ENCODE results near the gene CD28. TPM values are rescaled to one million over a fixed set of nuclear protein-coding genes. Genes with fewer than 3 reads are reported as not detected.

The CD28 gene
- total RNA-seq (0.15 TPM in 1 of 2 replicates, not detected in the other), polyA plus RNA-seq (not detected in 2 replicates), polyA minus RNA-seq (0.04 TPM in 1 of 2 replicates, not detected in the other), Bru-seq, nascent RNA (percentile 19 among the genes with signal in this experiment), BruChase-seq, experiment 1, labeled RNA remaining after a 6-hour chase (percentile 17 among the genes with signal in this experiment), BruChase-seq, experiment 2, labeled RNA remaining after a 2-hour chase (percentile 18 among the genes with signal in this experiment)
- not detected in 2 replicates for polyA plus RNA-seq (2011; cell fraction: cytosol; rRNA removed)
- polyA plus RNA-seq (2011; cell fraction: nucleus; rRNA removed): not detected in 2 replicates
- not detected in 2 replicates for polyA plus RNA-seq (2012)
- polyA minus RNA-seq (2011; cell fraction: cytosol; rRNA and poly(A)+ RNA removed): not detected
- polyA minus RNA-seq (2011; cell fraction: nucleus; rRNA and poly(A)+ RNA removed): not detected in 2 replicates
- long read RNA-seq: 0 reads

DNA sequence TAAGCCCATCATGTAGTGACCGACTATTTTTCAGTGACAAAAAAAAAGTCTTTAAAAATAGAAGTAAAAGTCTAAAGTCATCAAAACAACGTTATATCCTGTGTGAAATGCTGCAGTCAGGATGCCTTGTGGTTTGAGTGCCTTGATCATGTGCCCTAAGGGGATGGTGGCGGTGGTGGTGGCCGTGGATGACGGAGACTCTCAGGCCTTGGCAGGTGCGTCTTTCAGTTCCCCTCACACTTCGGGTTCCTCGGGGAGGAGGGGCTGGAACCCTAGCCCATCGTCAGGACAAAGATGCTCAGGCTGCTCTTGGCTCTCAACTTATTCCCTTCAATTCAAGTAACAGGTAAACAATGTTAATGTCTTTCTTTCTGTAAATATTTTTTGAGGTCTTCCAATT lies at the start of gene CD28:
TSS of gene CD28 (plus strand) at position 237 of the 400 bp plus-strand sequence. CDS start at position 295, 58 bp downstream.
- CTCF ChIA-PET: interaction anchor here (0.8 to 1.2 kb wide), 2 partner anchors 14 to 52 kb away, joined by 3 to 4 read pairs; no protein-coding TSS in a partner anchor
- no peaks in the 10 kb centered on the region for H3K27me3 ChIP-seq (ENCODE audit: control insufficient read depth in 2 of 2, insufficient read depth in 2 of 2, low read length in 2 of 2)
- H3K4me3 ChIP-seq (replicated peaks in 1 of 3; ENCODE audit: insufficient read depth in 1 of 3, low read depth in 1 of 3, low read length in 3 of 3): no peak within 1 kb of the TSS
- H3K36me3 ChIP-seq (ENCODE audit: control insufficient read depth in 2 of 2, extremely low read depth in 1 of 2, insufficient read depth in 2 of 2, low read length in 2 of 2): no peaks in the 10 kb centered on the region
- H3K4me1 ChIP-seq (ENCODE audit: control insufficient read depth, extremely low read depth, insufficient read depth, low read length): peaks cover 2% of the 10 kb centered on the region
- DNase-seq (ENCODE audit: low read depth, low spot score) (no peak), FAIRE-seq (no peak)
- H3K27ac ChIP-seq (ENCODE audit: insufficient read depth, low read depth, low read length): no peak within 1 kb of the TSS
- intact Hi-C loops (cut with micrococcal nuclease) (no loop called here), dilution Hi-C loops (cut with MboI; ENCODE audit: extremely low pct_ligation_motif_present, low sequenced_read_pairs) (no loop called here)
- no peak within 1 kb of the TSS for H2AFZ ChIP-seq (ENCODE audit: low read depth, low read length)
- no peak within 1 kb of the TSS for H3K4me2 ChIP-seq (ENCODE audit: insufficient read depth, low read length)
- no TSS peak for BruUV-seq (replicated peaks)
- H3K9me1 ChIP-seq (replicated peaks; ENCODE audit: control insufficient read depth, extremely low read depth, insufficient read depth, low read length): no peaks in the 10 kb centered on the region
- H4K20me1 ChIP-seq (replicated peaks; ENCODE audit: control insufficient read depth, extremely low read depth, insufficient read depth, low read length): no peaks in the 10 kb centered on the region
- no peak within 1 kb of the TSS for H3K9ac ChIP-seq (replicated peaks; ENCODE audit: extremely low read depth, insufficient read depth, low read length)
- H3K9me3 ChIP-seq (replicated peaks; ENCODE audit: control insufficient read depth, insufficient read depth, low read length): no peaks in the 10 kb centered on the region
- POLR2A ChIA-PET: no interaction called here
- TF ChIP-seq POLR2AphosphoS5 (IDR thresholded peaks at IDR 0.05; ENCODE audit: insufficient read depth, low read depth, low read length) (no peak), GATA2 (IDR thresholded peaks at IDR 0.05; ENCODE audit: insufficient read depth, insufficient read length, low read depth, low read length) (no peak), FOS (IDR thresholded peaks at IDR 0.05; ENCODE audit: borderline replicate concordance, insufficient read depth, low read length) (no peak), EZH2 (IDR thresholded peaks at IDR 0.05; ENCODE audit: borderline replicate concordance, low read depth, low read length, severe bottlenecking) (no peak), POLR2A (IDR thresholded peaks at IDR 0.05; ENCODE audit: low read depth, low read length) (no peak), JUN (IDR thresholded peaks at IDR 0.05; ENCODE audit: borderline replicate concordance, insufficient read depth, insufficient read length, low read depth) (no peak)
- TF ChIP-seq, protein P1, sequence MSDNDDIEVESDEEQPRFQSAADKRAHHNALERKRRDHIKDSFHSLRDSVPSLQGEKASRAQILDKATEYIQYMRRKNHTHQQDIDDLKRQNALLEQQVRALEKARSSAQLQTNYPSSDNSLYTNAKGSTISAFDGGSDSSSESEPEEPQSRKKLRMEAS (IDR thresholded peaks at IDR 0.05; ENCODE audit: insufficient read depth, insufficient read length): no peak
- TF ChIP-seq, protein P2, sequence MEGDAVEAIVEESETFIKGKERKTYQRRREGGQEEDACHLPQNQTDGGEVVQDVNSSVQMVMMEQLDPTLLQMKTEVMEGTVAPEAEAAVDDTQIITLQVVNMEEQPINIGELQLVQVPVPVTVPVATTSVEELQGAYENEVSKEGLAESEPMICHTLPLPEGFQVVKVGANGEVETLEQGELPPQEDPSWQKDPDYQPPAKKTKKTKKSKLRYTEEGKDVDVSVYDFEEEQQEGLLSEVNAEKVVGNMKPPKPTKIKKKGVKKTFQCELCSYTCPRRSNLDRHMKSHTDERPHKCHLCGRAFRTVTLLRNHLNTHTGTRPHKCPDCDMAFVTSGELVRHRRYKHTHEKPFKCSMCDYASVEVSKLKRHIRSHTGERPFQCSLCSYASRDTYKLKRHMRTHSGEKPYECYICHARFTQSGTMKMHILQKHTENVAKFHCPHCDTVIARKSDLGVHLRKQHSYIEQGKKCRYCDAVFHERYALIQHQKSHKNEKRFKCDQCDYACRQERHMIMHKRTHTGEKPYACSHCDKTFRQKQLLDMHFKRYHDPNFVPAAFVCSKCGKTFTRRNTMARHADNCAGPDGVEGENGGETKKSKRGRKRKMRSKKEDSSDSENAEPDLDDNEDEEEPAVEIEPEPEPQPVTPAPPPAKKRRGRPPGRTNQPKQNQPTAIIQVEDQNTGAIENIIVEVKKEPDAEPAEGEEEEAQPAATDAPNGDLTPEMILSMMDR (IDR thresholded peaks at IDR 0.05; ENCODE audit: extremely low read depth in 1 of 2, insufficient read depth in 1 of 2, low read depth in 1 of 2, low read length in 2 of 2): no peak
- H3K79me2 ChIP-seq (ENCODE audit: control insufficient read depth, insufficient read depth, low read length): no peaks in the 10 kb centered on the region
